ENCODE measurements around the gene WASHC4. TPM values are rescaled to one million over a fixed set of nuclear protein-coding genes. Genes with fewer than 3 reads are reported as not detected.
"Not testable (repeated sequence)": the region's sequence is repeated elsewhere in the genome, so short reads cannot be mapped to it uniquely, and the experiment has no call there.

WASHC4 gene
- total RNA-seq, 1 experiment from 2014 or later = 41.2 TPM

DNA sequence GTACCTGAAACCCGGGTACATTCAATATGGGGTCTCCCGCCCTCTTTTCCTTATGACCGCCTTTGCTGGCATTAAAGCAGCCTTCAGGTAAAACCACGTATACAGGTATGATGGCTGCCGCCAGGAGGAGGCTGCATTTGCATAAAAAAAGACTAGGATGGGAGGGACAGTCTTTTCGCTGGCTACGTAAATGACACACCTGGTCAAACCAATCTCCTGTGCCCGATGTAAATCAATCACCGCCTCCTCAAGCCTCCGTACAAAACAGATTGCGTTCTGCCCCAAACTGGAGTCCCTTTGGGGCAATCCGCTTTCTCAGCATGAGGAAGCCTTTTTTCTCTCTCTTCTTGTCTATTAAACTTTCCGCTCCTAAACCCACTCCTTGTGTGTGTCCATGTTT, 15.2 kb upstream of the WASHC4 start:
- Mint-ChIP-seq H3K4me1 (peaks cover 30 to 35% of the 10 kb centered on the region in 2 experiments), H3K27me3 (ENCODE audit: low read depth) (no peaks in the 10 kb centered on the region), H3K27ac (peak overlapping the region; percentile 95 to 99 (median 97); a peak in 6 of 7 replicates), H3K9me3 (peaks cover 30 to 37% of the 10 kb centered on the region in 2 experiments), H3K36me3 (ENCODE audit: insufficient read depth in 1 of 3, low read depth in 3 of 3) (peaks cover 16 to 32% (median 21%) of the 10 kb centered on the region in 3 experiments), H3K4me3 (peak overlapping the region; percentile 49 to 68)
- H4K8ac ChIP-seq (replicated peaks; ENCODE audit: insufficient read length, low read depth, low read length) = peak overlapping the region; percentile 20
- no peak overlapping the region for H3K56ac ChIP-seq (ENCODE audit: insufficient read length, low read depth, low read length)
- H3K27me3 ChIP-seq (ENCODE audit: insufficient read depth, low read length) = no peaks in the 10 kb centered on the region
- H3K79me2 ChIP-seq (ENCODE audit: insufficient read depth, low read length) = no peaks in the 10 kb centered on the region
- TF ChIP-seq, protein P1, sequence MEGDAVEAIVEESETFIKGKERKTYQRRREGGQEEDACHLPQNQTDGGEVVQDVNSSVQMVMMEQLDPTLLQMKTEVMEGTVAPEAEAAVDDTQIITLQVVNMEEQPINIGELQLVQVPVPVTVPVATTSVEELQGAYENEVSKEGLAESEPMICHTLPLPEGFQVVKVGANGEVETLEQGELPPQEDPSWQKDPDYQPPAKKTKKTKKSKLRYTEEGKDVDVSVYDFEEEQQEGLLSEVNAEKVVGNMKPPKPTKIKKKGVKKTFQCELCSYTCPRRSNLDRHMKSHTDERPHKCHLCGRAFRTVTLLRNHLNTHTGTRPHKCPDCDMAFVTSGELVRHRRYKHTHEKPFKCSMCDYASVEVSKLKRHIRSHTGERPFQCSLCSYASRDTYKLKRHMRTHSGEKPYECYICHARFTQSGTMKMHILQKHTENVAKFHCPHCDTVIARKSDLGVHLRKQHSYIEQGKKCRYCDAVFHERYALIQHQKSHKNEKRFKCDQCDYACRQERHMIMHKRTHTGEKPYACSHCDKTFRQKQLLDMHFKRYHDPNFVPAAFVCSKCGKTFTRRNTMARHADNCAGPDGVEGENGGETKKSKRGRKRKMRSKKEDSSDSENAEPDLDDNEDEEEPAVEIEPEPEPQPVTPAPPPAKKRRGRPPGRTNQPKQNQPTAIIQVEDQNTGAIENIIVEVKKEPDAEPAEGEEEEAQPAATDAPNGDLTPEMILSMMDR (conservative IDR thresholded peaks at IDR 0.05) = peak; percentile 24; the same call in 2 of the 3 replicates
- H2AK5ac ChIP-seq (ENCODE audit: insufficient read length, low read length) = no peak overlapping the region
- no peaks in the 10 kb centered on the region for H4K20me1 ChIP-seq (ENCODE audit: control insufficient read depth, insufficient read depth, insufficient read length)
- H3K18ac ChIP-seq (ENCODE audit: insufficient read length, low read depth, low read length) = peak overlapping the region; percentile 31
- H2BK20ac ChIP-seq (ENCODE audit: low read depth, low read length, poor library complexity, severe bottlenecking) = no peak overlapping the region
- no peak overlapping the region; the same call in 1 of the 2 replicates for H3K4ac ChIP-seq (ENCODE audit: low read depth, low read length)
- H4K91ac ChIP-seq (ENCODE audit: insufficient read length, low read depth, low read length) = no peak overlapping the region
- no peaks in the 10 kb centered on the region for H3K79me1 ChIP-seq (ENCODE audit: insufficient read depth, low read depth, low read length, poor library complexity, severe bottlenecking)
- peaks cover 14% of the 10 kb centered on the region; the same call in 1 of the 2 replicates for H3K4me1 ChIP-seq (ENCODE audit: insufficient read depth, low read length)
- H3K9me3 ChIP-seq (ENCODE audit: control insufficient read depth, low read depth, low read length) = peaks cover 7% of the 10 kb centered on the region
- no peak overlapping the region for H2BK12ac ChIP-seq (ENCODE audit: insufficient read length, low read depth, low read length)
- peak overlapping the region; percentile 2 for H3K9ac ChIP-seq (ENCODE audit: extremely low read depth, insufficient read length, low read length)
- peak overlapping the region; percentile 92 for H2BK120ac ChIP-seq (ENCODE audit: low read depth, low read length, poor library complexity, severe bottlenecking)
- H3K27ac ChIP-seq (ENCODE audit: insufficient read length, low read depth, low read length) = peak overlapping the region; percentile 96
- peak overlapping the region; percentile 38 for H3K4me2 ChIP-seq (ENCODE audit: insufficient read depth, insufficient read length, low read length)
- no peak overlapping the region for H3K23ac ChIP-seq (ENCODE audit: insufficient read length, low read depth, low read length)
- H3K14ac ChIP-seq (ENCODE audit: insufficient read depth, low read length) = peak overlapping the region; percentile 42; the same call in 1 of the 2 replicates
- peak overlapping the region; percentile 3 for H3T11ph ChIP-seq (ENCODE audit: low read length)
- peak overlapping the region; percentile 32 for H2AFZ ChIP-seq (ENCODE audit: low read length)
- H2BK15ac ChIP-seq (ENCODE audit: low read depth, low read length) = no peak overlapping the region
- H2BK5ac ChIP-seq (ENCODE audit: insufficient read length, low read length) = peak overlapping the region; percentile 70
- no peaks in the 10 kb centered on the region for H3K23me2 ChIP-seq (ENCODE audit: insufficient read length, low read depth, low read length, poor library complexity, severe bottlenecking)
- H4K5ac ChIP-seq (ENCODE audit: insufficient read length, low read depth, low read length) = peak overlapping the region; percentile 61
- WGBS (ENCODE audit: extremely low coverage, insufficient read length, low lambda C conversion rate) = no CpG with 5 or more reads among the region's 13 CpGs
- peak; percentile 97 for DNase-seq

DNA sequence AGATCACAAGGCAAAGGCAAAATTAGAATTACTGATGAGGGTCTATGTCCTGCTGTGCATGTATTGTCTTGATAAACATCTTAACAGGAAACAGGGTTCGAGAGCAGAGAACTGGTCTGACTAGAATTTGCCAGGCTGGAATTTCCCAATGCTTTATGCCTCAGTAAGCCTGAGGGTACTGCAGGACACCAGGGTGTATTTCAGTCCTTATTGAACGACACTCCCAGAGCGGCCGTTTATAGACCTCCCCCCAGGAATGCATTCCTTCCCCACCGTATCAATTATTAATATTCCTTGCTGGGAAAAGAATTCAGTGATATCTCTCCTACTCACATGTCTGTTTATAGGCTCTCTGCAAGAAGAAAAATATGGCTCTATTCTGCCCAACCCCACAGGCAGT, 12.2 kb upstream of the WASHC4 start:
- not testable (repeated sequence) for H3T11ph ChIP-seq (ENCODE audit: low read length); H2BK12ac ChIP-seq (ENCODE audit: insufficient read length, low read depth, low read length); H3K9me3 ChIP-seq (ENCODE audit: control insufficient read depth, low read depth, low read length); H3K79me1 ChIP-seq (ENCODE audit: insufficient read depth, low read depth, low read length, poor library complexity, severe bottlenecking); H2AK5ac ChIP-seq (ENCODE audit: insufficient read length, low read length); H4K20me1 ChIP-seq (ENCODE audit: control insufficient read depth, insufficient read depth, insufficient read length); H2AFZ ChIP-seq (ENCODE audit: low read length); H4K5ac ChIP-seq (ENCODE audit: insufficient read length, low read depth, low read length); H2BK120ac ChIP-seq (ENCODE audit: low read depth, low read length, poor library complexity, severe bottlenecking); H3K14ac ChIP-seq (ENCODE audit: insufficient read depth, low read length); H3K4me3 Mint-ChIP-seq; H3K18ac ChIP-seq (ENCODE audit: insufficient read length, low read depth, low read length); H3K23ac ChIP-seq (ENCODE audit: insufficient read length, low read depth, low read length); H3K27ac Mint-ChIP-seq; H2BK20ac ChIP-seq (ENCODE audit: low read depth, low read length, poor library complexity, severe bottlenecking); H4K8ac ChIP-seq (replicated peaks; ENCODE audit: insufficient read length, low read depth, low read length); DNase-seq; H3K79me2 ChIP-seq (ENCODE audit: insufficient read depth, low read length); H3K27me3 Mint-ChIP-seq (ENCODE audit: low read depth); H3K23me2 ChIP-seq (ENCODE audit: insufficient read length, low read depth, low read length, poor library complexity, severe bottlenecking); H3K27ac ChIP-seq (ENCODE audit: insufficient read length, low read depth, low read length); H3K4me2 ChIP-seq (ENCODE audit: insufficient read depth, insufficient read length, low read length); H2BK15ac ChIP-seq (ENCODE audit: low read depth, low read length); H3K56ac ChIP-seq (ENCODE audit: insufficient read length, low read depth, low read length); H3K9ac ChIP-seq (ENCODE audit: extremely low read depth, insufficient read length, low read length); H3K27me3 ChIP-seq (ENCODE audit: insufficient read depth, low read length); H4K91ac ChIP-seq (ENCODE audit: insufficient read length, low read depth, low read length); H2BK5ac ChIP-seq (ENCODE audit: insufficient read length, low read length); H3K4ac ChIP-seq (ENCODE audit: low read depth, low read length)
- peaks cover 10% of the 10 kb centered on the region; the same call in 1 of the 2 replicates for H3K4me1 ChIP-seq (ENCODE audit: insufficient read depth, low read length)
- WGBS (ENCODE audit: extremely low coverage, insufficient read length, low lambda C conversion rate) = no CpG with 5 or more reads among the region's 5 CpGs
- H3K36me3 Mint-ChIP-seq (ENCODE audit: insufficient read depth in 1 of 3, low read depth in 3 of 3) = peaks cover 16 to 35% (median 21%) of the 10 kb centered on the region in 3 experiments
- H3K9me3 Mint-ChIP-seq = peaks cover 40 to 42% of the 10 kb centered on the region in 2 experiments
- H3K4me1 Mint-ChIP-seq = peaks cover 23 to 27% of the 10 kb centered on the region in 2 experiments
